NCI-H460 (cell line): ENCODE measurements around the gene ACP4. TPM values are rescaled to one million over a fixed set of nuclear protein-coding genes. Genes with fewer than 3 reads are reported as not detected.

Experiments
- DNase-seq: peaks from one replicate; pipeline ENCODE4 v3.0.0-alpha.2; 2016; ENCODE audit warnings: low read depth; ENCODE audit errors: extremely low read depth
- small RNA-seq, 2 experiments: library from RNA; depleted of rRNA; stranded (forward); fragments of <200 nt; gene quantifications; one replicate each; pipeline ENCODE3, GENCODE V24; 2014
- total RNA-seq: library from RNA; depleted of rRNA; stranded (reverse); fragments of >200 nt; shearing (Covaris generic); gene quantifications from 2 replicates; pipeline ENCODE4 v1.2.3, GENCODE V29; 2014; rRNA removed

ACP4 gene
- total RNA-seq, 1 experiment from 2014 or later: not detected

- DNase-seq: no peak
Observed at GRCh38 chr19:50839712-50840655, 49.8 kb downstream of the ACP4 start.

GRCh38 chr19:50842130-50842529, 51.9 kb downstream of the ACP4 start:
- no peak for DNase-seq

- DNase-seq: no peak
Observed at GRCh38 chr19:50843205-50843604, 53.0 kb downstream of the ACP4 start.

GRCh38 chr19:50843701-50844221, 53.5 kb downstream of the ACP4 start:
- no peak for DNase-seq

GRCh38 chr19:50844296-50844935, 54.2 kb downstream of the ACP4 start:
- DNase-seq: no peak

Small RNAs within 50 kb of the gene (small RNA-seq; reads per million reads assigned to genes)
- 98.0 to 621 reads per million in 2 experiments for gene SNORD88A
- 0 reads per million in 2 experiments for gene SNORD88B
- 0 reads per million in 2 experiments for gene SNORD88C

Other genes starting within 250 kb of the ACP4 start
- 0.09 and 0.25 TPM in 2 replicates for gene LRRC4B, start 222.0 kb upstream of the ACP4 start, total RNA-seq
- 0.20 and 0.49 TPM in 2 replicates for gene SYT3, start 150.5 kb upstream of the ACP4 start, total RNA-seq
- 4.6 and 8.0 TPM in 2 replicates for gene C19orf81, start 141.0 kb upstream of the ACP4 start, total RNA-seq
- gene SHANK1, start 70.6 kb upstream of the ACP4 start, total RNA-seq: 0.12 and 0.15 TPM in 2 replicates
- 4.6 and 5.4 TPM in 2 replicates for gene CLEC11A, start 67.1 kb upstream of the ACP4 start, total RNA-seq
- not detected in 2 replicates for gene GPR32, start 20.0 kb upstream of the ACP4 start, total RNA-seq
- gene KLK1, start 33.4 kb downstream of the ACP4 start, total RNA-seq: 0.40 and 0.64 TPM in 2 replicates
- not detected in 2 replicates for gene KLK15, start 43.2 kb downstream of the ACP4 start, total RNA-seq
- gene KLK3, start 64.5 kb downstream of the ACP4 start, total RNA-seq: not detected in 2 replicates
- not detected in 2 replicates for gene KLK2, start 83.0 kb downstream of the ACP4 start, total RNA-seq
- not detected in 2 replicates for gene KLK4, start 121.0 kb downstream of the ACP4 start, total RNA-seq
- not detected in 2 replicates for gene KLK5, start 162.6 kb downstream of the ACP4 start, total RNA-seq
- gene KLK6, start 179.2 kb downstream of the ACP4 start, total RNA-seq: not detected in 2 replicates
- not detected in 2 replicates for gene KLK7, start 193.5 kb downstream of the ACP4 start, total RNA-seq
- gene KLK8, start 211.2 kb downstream of the ACP4 start, total RNA-seq: 0.29 TPM in 1 of 2 replicates, not detected in the other
- gene KLK10, start 229.3 kb downstream of the ACP4 start, total RNA-seq: 0.17 TPM in 1 of 2 replicates, not detected in the other
- gene KLK11, start 236.2 kb downstream of the ACP4 start, total RNA-seq: not detected in 2 replicates
- not detected in 2 replicates for gene KLK12, start 244.6 kb downstream of the ACP4 start, total RNA-seq